GM21786 (cell line): Measurements from ENCODE around the gene ITGA2B.

Experiments used
- ATAC-seq: cut with Tn5 transposase; IDR thresholded peaks from one replicate; pipeline ENCODE4 v1.9.1; 2021; ENCODE audit not compliant: unreplicated experiment

The ITGA2B gene

DNA sequence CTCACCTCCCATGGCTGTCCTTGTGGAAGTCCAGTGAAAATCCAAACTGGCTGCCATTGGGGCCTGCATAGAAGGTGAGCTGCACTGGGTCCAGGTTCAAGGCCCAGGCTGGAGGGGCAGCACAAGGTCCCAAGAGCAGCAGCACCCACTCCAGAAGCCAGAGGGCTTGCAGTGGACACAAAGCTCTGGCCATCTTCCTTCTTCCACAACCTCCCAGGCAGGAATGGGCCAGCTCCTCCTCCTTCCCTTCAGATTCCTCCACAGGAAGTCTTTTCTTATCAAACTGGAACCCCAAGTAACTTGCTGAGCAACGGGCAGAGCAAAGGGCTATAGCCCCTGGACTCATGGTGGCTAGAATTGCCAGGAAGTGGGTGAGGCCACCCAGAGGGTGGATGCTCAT is at the start of gene ITGA2B:
Gene ITGA2B, minus strand, starts transcription at position 369 of the 400 bp plus-strand sequence. Its CDS starts 176 bp downstream, at position 193.
- no peak for ATAC-seq

DNA sequence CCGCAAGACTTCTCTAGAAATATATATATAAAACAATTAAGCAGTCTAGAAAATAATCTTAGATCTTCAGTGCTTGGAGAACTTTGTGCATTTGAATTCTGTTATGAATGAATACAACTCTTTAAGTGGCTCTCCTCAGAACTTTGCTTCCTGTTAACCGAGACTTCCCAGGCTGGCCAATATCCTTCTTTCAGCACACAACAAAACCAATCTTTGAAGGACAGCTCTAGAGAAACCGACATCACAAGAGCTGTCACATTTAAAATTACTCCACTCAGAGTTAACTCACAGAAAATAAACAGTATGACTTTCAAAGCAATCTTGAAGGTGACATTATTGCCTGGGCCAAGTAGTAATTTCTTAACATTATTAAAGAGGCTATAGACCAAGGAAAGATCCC is 49.7 kb upstream of the ITGA2B start:
- ATAC-seq, result no peak

DNA sequence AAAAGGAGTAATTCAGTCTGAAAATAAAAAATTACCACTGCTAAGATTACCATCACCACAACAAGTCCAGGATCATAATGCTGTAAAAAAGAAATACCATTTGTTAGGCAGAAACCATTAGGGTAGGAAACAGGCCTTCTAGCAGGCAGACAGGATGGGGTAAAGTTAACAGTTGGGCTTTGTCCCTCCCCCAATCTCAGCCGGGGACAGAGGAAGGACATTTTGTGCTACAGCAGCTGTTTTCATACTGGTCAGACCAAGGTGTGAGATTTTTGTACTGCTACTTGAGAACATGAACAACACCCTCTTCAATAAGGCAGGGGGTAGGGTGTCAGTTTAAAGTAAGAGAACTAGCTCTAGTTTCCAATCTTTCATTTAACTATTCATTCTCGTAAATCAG is 49.2 kb upstream of the ITGA2B start:
- no peak for ATAC-seq

DNA sequence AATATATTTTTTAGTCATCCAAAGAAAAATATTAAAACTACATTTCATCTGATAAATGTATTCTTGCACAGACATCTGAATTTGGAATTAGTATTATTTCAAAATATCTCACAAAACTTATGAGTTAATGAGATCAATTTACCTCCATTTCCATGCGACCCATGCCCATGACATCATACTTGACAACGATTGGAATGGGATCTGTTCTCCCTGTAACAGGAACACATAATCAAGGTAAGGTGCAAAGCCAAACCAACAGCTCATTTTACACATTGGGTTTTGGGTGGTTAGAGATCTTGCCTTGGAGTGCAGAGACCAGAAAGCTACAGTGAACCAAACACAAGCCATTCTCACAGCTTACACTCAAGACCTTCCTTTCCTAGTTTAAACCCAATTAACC is 46.9 kb upstream of the ITGA2B start:
- no peak for ATAC-seq

DNA sequence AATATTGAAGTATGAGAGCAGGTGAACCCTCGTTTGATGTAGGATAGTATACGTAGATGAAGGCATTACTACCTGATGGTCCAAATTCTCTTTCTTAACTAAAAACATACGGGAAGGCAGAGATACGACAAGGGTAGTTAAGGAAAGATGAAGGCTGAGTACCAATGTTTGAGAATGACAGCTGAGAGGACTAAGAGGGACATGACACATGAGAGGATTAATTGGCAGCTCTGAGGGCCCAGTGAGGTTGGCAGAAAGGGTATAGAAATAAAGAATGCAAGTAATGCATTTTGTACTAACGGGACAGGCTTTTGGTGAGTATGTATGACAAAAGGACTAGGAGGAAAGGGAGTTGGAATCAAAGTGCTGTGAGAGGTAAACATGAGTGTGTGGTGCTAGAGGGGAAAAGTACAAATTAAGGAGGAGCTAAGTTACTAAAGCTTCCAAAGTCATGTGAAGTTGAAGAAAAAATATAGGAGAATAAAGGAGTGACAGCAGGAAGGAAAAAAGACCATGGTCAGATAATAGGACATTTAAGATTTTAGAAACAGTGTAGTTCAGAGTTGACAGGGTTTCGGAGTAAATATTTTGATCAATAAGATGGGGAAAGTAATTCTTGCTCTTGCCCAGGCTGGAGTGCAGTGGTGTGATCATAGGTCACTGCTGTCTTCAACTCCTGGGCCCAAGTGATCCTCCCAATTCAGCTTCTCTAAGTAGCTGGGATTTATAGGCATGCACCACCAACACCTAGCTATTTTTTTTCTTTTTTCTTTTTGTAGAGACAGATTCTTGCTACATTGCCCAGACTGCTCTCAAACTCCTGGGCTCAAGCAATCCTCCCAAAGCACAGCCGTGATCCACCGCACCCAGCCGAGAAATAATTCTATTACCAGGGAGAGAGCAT is 43.1 kb upstream of the ITGA2B start:
- no peak for ATAC-seq

DNA sequence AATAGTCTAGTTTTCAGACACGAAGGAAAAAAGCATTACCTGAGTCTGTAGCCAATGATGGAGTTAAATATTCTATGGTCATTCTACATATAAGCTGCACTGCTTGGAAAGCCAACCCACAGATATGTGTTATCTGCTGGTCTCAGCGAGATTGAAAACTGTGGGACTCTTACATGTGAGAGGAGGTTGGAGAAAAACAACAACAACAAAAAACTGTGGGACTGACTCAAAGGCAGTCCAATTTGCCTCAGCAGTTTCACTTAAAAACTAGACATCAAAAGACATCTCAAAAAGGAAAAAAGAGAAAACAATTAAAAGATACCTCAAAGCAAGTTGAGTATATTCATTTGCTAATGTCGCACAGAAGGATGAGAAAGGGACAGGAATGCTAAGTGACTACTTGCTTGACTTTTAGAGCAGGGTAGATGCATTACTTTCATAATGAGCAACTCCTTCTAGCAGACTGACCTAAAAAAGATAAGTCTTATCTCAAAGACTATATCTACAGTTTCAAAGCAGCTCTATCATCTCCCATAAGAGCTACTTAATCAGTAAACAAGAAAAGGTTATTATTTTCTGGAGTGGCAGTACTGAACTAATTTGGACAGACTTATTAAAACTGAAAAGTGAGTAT is 35.5 kb upstream of the ITGA2B start:
- no peak for ATAC-seq

DNA sequence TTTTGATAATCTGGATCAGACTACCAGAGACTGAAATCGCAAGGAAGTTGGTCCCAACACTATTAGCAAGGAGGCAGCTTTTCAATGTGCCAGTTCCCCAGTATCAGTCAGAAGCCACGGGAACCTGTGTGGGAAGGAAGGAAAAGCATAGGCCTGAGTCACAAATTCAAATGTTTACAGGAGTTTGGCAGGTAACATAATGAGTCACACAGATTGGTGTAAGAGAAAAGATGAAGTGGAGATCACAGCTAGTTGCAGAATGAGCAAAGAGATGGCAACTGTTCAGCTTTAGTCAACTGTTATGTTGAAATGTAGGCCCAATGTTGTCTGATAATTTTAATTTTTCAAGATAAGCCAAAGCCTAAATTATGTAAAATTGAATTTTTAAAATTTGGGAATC is 28.1 kb upstream of the ITGA2B start:
- no peak for ATAC-seq

DNA sequence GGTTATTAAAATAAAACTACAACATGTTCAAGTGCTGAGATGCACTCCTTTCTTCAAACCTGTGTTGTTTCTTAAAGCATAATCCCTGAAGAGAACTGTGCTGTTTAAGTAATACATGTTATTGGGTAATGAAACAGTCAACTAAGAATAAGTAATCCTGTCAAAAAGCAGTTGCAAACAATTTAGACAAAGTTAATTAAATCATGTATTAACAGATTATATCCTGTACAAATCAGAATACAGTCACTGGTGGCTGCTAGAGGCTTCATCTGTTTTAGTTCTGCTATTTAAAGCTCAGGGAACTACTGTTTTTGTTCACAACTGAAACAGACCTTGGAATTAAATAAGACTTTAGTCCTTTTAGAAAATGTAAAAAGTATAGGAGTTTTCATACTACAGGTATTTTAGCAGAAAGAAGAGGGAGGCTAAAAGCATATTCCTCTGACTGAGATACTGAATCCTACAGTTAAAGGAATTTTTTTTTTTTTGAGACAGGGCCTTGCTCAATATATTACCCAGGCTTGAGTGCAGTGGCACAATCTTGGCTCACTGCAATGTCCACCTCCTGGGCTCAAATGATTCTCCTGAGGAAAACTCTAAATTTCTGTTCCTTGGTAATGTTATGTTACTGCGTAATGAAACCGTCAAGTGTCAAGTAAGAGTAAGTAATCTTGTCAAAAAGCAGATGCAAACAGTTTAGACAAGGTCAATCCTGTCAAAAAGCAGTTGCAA is 27.3 kb upstream of the ITGA2B start:
- no peak for ATAC-seq

DNA sequence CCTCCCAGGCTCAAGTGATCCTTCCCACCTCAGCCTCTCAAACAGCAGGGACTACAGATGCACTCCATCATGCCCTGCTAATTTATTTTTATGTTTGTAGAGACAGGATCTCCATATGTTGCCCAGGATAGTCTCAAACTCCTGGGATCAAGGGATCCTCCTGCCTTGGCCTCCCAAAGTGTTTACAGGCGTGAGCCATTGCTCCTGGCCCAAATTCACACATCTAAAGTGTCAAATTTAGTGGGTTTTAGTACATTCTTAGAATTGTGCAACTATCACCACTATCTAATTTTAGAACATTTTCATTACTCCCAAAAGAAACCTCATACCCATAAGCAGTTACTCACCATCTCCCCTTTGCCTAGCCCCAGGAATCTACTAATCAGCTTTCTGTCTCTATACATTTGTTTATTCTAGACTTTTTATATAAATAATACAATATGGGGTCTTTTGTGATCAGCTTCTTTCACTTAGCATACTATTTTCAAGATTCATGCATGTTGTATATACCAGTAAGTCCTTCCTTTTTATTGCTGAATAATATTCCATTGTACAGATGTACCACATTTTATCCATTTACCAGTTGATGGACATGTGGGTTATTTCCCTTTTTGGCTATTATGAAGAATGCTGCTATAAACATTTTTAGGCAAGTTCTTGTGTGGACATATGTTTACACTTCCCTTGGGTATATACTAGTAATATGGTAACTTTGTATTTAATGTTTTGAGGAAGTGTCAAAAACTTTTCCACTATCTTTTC is 25.1 kb upstream of the ITGA2B start:
- ATAC-seq, result no peak

DNA sequence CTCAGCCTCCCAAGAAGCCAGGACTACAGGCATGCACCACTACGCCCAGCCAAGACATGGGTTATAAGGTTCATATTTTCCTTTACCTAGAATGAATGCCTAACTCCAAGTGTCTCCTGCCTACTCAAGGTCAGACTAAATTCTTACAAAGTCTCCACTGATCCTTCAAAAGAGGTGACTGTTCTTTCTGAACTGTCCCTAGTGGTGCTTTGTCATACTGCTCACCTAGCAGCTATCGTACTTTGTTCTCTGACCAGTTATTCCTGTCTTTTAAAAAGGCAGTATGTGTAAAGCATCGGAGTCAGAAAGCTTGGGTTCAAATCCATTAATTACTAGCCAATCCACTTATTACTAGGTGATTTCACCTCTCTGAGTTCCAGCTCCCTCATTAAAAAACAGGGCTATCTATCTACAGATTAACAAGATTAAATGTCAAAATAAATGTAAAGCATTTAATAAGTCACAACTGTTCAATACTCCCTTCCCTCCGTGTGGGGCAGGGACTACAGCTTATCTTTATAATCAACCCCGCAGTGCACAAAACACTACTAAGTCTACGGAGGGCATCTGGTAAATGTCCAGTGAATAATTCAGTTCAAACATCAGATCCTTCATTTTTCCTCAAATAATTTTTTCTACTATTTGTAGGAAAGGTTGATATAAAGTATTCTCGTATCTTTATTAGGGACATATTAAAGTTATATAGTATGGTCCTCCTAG is 20.0 kb upstream of the ITGA2B start:
- ATAC-seq, result no peak

DNA sequence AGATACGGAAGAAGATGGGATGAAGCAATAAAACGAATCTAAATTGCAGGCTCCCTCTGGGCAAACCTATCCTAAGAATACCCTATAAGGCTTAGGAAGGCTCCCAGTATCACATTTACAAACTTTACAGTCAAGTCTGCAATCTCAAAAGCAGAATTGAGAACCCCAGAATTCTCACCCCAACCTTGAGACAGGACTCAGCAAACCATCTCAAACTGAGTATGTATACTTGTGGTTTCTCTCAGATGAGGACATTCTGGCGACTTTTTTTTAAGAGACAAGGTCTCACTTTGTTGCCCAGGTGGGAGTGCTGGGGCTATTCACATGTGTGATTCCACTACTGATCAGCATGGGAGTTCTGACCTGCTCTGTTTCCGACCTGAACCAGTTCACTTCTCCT is 19.3 kb upstream of the ITGA2B start:
- no peak for ATAC-seq

DNA sequence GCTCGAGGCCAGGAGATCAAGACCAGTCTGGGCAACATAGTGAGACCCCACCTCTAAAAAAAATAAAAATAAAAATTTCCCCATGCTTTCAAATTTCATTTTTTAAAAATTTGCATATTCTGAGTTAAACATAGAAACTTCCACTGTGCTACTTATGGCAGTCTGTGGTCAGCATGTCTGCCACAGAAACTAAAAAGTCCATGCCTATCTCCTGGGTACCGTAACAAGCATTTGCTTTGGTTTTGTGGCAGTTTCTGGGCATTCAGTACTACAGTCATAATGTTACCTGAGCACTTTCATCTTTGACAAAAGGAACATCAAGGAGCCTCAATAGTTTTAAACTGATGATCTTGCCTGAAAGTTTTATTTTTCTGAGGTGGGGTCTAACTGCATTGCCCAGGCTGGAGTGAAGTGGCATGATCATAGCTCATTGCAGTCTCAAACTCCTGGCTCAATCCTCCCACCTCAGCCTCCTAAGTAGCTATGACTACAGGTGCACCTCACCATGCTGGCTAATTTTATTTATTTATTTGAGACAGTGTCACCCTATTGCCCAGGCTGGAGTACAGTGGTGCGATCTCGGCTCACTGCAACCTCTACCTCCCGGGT is 13.2 kb upstream of the ITGA2B start:
- no peak for ATAC-seq

DNA sequence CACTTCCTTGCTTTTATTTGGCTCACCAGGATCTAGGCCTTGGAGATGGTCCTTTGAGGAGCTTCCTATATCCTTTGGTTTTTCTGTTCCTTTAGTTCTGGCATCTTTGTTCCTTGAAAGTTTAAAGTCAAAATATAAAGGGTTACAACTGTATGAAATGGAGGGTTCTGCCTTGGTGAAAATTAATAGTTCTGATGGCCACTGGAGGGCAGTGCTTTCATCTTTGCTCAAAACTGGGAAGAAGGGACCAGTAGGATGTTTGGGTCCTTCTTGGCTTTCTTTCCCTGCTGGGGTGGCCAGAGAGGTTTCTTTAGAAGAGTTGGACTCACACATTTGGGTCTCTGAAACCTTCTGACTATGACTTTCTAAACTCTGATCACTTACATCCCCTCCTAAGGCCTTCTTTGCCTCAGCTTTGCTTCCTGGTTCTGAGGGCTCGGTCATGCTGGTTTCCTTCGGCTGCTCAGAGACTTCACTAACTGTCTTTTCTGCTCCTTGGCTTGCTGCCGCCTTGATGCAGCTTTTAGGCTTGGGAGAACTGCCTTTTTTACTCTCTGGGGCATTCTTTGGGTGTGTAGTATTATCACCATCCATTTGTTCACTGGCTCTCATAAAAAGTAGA is 10.9 kb upstream of the ITGA2B start:
- no peak for ATAC-seq

DNA sequence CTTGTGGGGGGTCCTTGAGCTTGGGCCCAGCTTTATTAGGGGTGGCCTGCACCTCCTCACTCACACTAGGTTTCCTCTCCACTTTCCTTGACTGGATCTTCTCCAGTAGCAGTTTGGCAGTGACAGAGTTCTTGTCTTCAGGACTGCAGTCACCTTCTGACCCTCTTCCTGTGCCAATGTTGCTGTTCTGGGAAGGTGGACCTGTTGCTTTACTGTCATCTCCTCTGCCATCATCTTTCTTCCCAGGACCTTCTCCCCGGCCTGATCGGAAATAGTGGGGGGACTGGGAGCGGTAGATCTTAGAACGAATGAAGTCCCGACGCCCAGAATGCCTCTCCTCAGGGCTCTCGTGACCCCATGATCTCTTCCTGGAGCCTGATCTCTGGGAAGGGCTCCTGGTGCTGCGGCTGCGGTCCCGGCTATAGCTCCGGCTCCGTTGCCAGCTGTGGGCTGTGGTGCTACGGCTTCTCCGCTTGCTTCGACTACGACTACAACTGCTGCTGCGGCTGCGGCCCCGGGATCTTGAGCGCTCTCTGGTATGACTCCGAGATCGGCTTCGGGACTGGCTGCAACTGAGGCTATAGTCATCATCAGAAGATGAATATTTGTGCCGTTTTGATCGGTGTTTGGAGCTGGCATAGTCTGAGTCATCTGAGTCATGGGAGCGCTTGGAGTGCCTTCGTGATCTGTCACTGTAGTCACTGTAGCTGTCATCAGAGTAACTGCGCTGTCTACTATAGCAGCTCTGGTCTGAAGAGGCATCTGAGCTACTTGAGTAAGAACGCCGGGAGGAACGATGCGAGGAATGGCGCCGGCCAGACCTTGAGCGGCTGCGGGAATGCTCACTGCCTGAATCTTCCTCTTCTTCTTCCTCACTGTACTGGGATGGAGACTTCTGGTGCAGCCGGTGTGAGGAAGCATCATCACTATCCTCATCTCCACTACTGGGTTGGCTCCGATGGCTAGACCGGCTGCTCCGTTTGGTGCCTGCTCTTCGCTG is 9.5 kb upstream of the ITGA2B start:
- ATAC-seq, result no peak

DNA sequence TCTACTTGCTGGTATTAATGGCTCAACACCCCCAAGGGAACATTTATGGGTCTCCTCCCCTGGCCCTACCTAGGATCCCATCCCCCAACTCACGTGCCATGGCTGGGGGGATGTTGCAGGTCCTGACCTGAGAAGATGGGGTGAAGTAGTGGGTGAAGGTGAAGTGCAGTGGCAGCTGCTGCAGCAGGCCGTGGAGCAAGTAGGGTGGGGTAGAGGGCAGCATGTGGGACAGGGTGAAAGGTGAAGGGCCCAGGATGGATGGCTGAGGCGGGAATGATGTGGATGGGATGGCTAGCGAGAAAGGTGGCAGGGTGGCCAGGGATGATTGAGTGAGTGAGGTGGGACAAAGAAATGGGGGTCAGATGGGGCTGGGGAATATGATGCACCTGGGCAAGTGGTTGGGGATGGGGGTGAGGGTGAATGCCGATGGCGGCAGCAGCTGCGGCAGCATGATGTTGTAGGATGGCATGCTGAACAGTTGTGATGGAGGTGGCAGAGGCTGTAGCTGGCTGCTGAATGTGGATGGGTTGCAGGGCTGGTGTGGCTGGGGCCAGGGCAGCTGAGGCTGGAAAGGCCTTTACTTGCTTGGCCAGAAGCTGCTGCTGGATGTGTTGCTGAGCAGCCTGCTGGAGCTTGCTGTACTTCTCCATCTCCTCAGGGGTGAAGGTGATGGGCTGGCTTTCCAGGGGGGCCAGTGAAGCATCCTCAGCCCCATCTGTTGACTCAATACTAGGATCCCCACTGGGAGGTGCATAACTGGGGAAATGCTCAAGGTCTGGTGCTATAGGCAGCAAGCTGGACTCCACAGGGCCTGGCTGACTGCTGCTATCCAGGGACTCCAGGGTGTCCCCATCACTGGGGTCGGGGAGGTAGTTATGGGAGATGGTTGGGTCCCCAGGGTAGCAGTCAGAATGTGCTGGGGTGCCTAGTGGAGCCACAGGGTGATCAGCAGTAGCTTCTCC is 8.3 kb upstream of the ITGA2B start:
- ATAC-seq, result no peak

DNA sequence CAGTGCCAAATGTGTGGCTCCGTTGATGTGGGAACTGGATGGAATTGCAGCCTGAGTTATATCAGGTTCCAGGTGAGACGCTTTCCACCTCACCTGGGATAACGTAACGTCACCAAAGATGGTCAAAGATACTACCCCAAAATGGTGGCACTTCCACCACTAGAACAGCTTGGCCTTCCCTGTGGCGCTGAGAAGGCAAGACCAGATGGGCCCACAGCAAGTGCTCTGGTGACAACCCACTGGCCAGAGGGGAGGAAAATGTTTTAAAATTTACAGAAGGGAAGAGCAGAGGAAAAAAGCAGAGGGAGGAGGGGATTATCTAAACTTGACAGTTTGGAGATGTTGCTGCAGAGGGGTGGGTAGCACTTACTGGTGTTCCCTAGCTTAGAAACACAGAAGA is 7.5 kb upstream of the ITGA2B start:
- no peak for ATAC-seq

DNA sequence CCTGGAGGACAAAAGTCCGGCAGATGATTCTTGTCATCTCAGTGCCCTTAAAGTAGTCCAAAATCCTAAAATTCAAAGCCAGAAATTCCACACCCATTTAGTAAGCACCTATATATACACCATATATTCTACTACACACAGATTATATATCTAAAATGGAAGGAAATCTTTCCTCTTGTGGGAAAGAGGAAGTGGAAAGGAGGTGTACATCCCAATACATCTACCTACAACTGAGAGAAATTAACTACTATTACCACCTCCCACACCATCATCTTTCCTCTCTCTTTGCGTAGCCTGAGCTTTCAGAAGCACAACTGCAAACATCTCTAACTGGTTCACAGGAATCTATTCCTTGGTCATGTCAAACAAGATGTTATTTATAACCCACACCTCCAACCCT is 5.4 kb upstream of the ITGA2B start:
- ATAC-seq, result no peak
